ENCODE results near the gene CBX2. TPM values are rescaled to one million over a fixed set of nuclear protein-coding genes. Genes with fewer than 3 reads are reported as not detected.
A peak's percentile ranks its signal among the peaks of the same experiment; 100 is the strongest.

Gene CBX2
- total RNA-seq, 1 donor from 2014 or later, result 9.9 TPM

DNA sequence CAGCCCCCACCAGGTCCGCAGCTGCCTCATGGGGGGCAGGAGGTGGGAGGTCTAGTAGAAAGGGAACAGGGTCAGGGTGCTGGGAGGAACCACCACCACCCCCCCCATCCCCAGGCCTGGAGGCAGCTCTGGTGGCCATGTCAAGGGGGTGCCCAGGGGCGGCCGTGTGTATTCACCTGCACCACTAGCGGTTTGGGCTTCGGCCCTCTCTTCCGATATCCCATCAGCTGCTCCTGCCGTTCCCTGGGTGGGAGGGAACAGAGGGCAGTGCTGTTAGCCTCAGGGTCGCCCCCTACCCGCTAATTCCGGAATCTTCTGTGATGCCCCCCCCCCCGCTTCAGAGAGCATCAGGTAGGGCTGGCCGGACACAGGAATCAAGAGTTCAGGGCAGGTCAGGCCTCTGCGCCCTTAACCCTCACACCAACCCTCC is 57.5 kb downstream of the CBX2 start:
- no peak overlapping the region for H3K27ac Mint-ChIP-seq (ENCODE audit: unreplicated experiment)
- TF ChIP-seq, protein P1, sequence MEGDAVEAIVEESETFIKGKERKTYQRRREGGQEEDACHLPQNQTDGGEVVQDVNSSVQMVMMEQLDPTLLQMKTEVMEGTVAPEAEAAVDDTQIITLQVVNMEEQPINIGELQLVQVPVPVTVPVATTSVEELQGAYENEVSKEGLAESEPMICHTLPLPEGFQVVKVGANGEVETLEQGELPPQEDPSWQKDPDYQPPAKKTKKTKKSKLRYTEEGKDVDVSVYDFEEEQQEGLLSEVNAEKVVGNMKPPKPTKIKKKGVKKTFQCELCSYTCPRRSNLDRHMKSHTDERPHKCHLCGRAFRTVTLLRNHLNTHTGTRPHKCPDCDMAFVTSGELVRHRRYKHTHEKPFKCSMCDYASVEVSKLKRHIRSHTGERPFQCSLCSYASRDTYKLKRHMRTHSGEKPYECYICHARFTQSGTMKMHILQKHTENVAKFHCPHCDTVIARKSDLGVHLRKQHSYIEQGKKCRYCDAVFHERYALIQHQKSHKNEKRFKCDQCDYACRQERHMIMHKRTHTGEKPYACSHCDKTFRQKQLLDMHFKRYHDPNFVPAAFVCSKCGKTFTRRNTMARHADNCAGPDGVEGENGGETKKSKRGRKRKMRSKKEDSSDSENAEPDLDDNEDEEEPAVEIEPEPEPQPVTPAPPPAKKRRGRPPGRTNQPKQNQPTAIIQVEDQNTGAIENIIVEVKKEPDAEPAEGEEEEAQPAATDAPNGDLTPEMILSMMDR (IDR thresholded peaks at IDR 0.05), result no peak

GRCh38 chr17:79835953-79836509 is 58.1 kb downstream of the CBX2 start:
- H3K4me3 Mint-ChIP-seq (ENCODE audit: unreplicated experiment), result no peak overlapping the region
- TF ChIP-seq, protein P1 (IDR thresholded peaks at IDR 0.05), result no peak
- no peaks in the 10 kb centered on the region for H3K9me3 Mint-ChIP-seq (ENCODE audit: unreplicated experiment)
- H3K4me1 Mint-ChIP-seq (ENCODE audit: unreplicated experiment), result peaks cover 44% of the 10 kb centered on the region
- no peak overlapping the region for H3K27ac Mint-ChIP-seq (ENCODE audit: unreplicated experiment)
- peaks cover 10% of the 10 kb centered on the region for H3K36me3 Mint-ChIP-seq (ENCODE audit: unreplicated experiment)
- no peaks in the 10 kb centered on the region for H3K27me3 Mint-ChIP-seq (ENCODE audit: unreplicated experiment)
- DNase-seq (ENCODE audit: extremely low spot score, unreplicated experiment), result no peak

More for the DNA sequence above, 57.5 kb downstream of the CBX2 start:
- H3K9me3 Mint-ChIP-seq (ENCODE audit: unreplicated experiment), result no peaks in the 10 kb centered on the region
- DNase-seq (ENCODE audit: extremely low spot score, unreplicated experiment), result no peak
- H3K27me3 Mint-ChIP-seq (ENCODE audit: unreplicated experiment), result no peaks in the 10 kb centered on the region
- H3K4me1 Mint-ChIP-seq (ENCODE audit: unreplicated experiment), result peaks cover 41% of the 10 kb centered on the region
- no peak overlapping the region for H3K4me3 Mint-ChIP-seq (ENCODE audit: unreplicated experiment)
- H3K36me3 Mint-ChIP-seq (ENCODE audit: unreplicated experiment), result peaks cover 10% of the 10 kb centered on the region

DNA sequence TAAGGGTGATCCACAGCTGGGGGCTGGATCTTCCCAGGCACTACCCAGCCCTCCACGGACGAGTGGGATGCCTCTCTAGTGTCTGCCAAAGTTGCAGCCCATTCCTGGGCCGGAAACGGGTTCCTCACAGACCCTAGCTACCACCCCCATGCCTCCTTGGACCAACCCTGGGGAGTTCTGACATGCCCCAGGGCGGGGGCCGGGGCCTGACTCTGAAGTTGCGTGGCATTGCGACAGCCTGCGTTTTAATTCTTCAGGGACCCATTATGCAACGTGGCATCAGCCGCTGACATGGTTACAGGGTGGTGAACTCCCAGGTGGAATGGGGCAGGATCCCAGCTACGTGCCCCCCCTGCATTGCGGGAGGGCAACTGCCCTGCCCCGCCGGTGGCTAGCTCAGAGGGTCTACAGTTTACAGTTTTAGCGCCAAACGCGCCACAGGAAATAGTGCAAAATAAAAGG is 58.6 kb downstream of the CBX2 start:
- no peak for DNase-seq (ENCODE audit: extremely low spot score, unreplicated experiment)
- no peak overlapping the region for H3K27ac Mint-ChIP-seq (ENCODE audit: unreplicated experiment)
- no peaks in the 10 kb centered on the region for H3K9me3 Mint-ChIP-seq (ENCODE audit: unreplicated experiment)
- peak overlapping the region; percentile 50 for H3K4me3 Mint-ChIP-seq (ENCODE audit: unreplicated experiment)
- TF ChIP-seq, protein P1 (IDR thresholded peaks at IDR 0.05), result no peak
- no peaks in the 10 kb centered on the region for H3K27me3 Mint-ChIP-seq (ENCODE audit: unreplicated experiment)
- peaks cover 10% of the 10 kb centered on the region for H3K36me3 Mint-ChIP-seq (ENCODE audit: unreplicated experiment)
- H3K4me1 Mint-ChIP-seq (ENCODE audit: unreplicated experiment), result peaks cover 44% of the 10 kb centered on the region

DNA sequence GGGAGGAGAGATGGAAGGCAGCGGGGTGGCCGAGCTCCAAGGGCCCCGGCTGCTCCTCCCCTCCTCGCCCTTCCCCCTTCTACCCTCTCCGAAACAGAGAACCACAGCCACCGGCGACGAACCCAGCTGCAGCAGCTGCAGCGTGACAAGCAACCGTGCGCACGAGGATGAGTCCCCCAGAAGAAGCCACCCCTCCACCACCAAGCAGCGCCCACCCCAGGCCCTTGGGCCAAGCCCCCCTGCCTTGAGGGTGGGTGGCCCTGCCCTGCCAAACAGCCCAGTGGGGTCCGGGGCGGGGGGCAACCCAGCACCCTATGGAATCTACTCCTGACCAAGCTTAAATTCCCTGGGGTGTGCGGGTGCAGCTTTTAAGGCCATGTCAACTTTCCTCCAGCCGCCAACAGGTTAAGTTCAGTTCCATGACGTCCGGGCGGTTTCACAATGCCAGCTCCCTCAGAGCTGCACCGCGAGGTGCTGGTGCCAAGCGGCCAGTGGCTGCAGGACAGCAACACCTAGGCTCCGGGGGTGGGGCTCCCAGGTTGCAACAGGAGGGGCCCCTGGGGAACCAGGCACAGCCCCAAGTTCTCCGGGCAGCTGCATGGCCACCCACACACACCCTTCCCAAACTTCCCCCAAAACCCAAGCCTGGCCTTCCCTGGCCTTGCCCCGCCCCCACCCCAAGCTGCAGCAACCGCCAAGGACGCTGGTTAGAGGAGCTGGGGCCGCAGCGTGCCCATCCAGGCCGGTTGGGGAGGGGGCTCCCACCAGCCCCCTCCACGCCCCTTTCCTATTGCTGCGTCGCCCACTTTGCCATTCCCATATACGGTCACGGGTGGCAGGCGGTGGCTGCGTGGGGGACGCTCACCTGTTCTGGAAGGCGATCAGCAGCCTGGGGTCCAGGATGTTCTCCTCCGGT is 59.3 kb downstream of the CBX2 start:
- TF ChIP-seq, protein P1 (IDR thresholded peaks at IDR 0.05), result no peak
- peaks cover 5% of the 10 kb centered on the region for H3K27me3 Mint-ChIP-seq (ENCODE audit: unreplicated experiment)
- peak overlapping the region; percentile 89 for H3K27ac Mint-ChIP-seq (ENCODE audit: unreplicated experiment)
- peaks cover 10% of the 10 kb centered on the region for H3K36me3 Mint-ChIP-seq (ENCODE audit: unreplicated experiment)
- peaks cover 40% of the 10 kb centered on the region for H3K4me1 Mint-ChIP-seq (ENCODE audit: unreplicated experiment)
- H3K9me3 Mint-ChIP-seq (ENCODE audit: unreplicated experiment), result no peaks in the 10 kb centered on the region
- peak overlapping the region; percentile 91 for H3K4me3 Mint-ChIP-seq (ENCODE audit: unreplicated experiment)
- DNase-seq (ENCODE audit: extremely low spot score, unreplicated experiment), result no peak

Other genes with a start within 250 kb of the CBX2 start
- not detected in 2 replicates for gene RBFOX3, start 167.1 kb upstream of the CBX2 start, total RNA-seq
- gene ENPP7, start 47.2 kb upstream of the CBX2 start, total RNA-seq, result not detected in 2 replicates
- 5.4 and 6.3 TPM in 2 replicates for gene CBX8, start 18.9 kb downstream of the CBX2 start, total RNA-seq
- gene CBX4, start 61.3 kb downstream of the CBX2 start, total RNA-seq, result 21.4 and 23.2 TPM in 2 replicates